T follicular helper cell (primary cell): Measurements from ENCODE around the gene CCR2.

Experiments
- DNase-seq: peaks from one replicate; pipeline ENCODE4 v3.0.0-alpha.2; 2020; ENCODE audit warnings: low read depth

The CCR2 gene

DNA sequence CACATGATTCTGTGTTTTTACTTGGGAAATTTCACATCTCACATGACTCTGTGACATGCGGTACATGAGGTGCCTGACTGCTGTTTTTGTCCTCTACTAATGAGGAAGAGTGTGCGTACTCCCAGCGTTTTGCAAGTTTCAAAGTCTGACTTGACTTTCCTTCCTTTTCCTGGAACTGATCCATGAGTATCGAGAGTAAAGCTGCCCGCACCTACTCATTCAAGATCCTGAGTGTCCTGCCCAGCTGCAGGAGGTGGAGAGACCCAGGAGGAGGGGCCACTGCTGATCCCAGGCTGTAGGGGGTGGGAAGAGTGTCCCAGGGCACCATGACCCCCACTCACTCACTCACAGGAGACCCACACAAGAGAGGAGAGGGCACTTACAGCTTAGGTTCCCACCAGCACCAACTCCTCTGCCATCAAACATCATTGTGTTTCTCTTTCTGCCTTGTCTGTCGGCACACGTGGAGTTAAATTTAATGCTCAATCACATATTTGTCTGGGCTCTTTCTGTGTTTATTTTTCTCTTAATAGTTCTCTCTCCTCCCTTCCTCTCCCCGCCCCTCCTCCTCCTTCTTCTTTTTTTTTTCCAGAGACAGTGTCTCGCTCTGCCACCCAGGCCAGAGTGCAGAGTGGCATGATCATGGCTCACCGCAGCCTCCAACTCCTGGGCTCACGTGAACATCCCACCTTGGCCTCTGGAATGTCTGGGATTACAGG is 51.5 kb downstream of the CCR2 start:
- DNase-seq, result no peak

- DNase-seq, result no peak
Observed at GRCh38 chr3:46406443-46406787, 52.5 kb downstream of the CCR2 start.

DNA sequence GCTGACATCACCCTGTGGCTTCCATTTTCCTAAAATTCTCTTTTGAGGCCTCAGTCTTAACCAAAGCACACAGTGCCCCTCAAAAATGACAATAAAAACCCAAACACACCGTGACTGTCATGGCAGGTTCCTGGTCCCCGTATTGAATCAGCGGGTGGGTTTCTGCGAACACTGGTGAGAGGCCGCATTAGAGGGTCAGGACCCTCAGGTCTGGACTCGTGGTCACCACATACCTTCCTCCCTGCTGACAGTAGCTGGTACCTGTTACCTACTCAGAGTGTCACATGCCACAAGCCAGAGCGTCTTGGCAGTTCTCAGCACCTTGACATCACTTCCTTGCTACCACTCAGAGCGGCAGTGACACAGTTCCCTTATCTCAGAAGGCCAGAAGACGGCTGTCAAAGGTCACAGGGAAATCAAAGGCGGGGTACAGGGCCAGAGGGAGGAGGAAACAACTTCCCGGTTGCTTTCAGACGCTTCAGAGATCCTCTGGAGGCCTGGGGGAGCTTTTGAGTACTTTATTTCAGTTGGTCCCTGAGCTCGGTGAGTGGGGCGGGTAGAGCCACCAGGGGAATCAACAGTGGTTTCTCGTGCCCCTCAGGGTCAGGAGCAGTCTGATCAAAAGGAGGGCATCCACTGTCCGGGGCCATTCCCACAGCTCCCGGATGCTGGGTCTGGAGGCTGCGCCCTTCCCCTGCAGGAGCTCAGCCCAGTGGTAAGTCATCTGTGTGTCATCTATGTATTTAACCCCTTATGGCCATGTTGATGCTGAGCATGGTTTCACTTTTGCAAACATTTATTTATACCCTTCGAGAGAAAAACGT is 53.1 kb downstream of the CCR2 start, which contains the start of the genes CCR5AS and CCRL2:
TSS of gene CCR5AS (minus strand) at position 279 of the 824 bp plus-strand sequence.
TSS of gene CCRL2 (plus strand) at position 472 of the 824 bp plus-strand sequence. CDS start 821 bp downstream, outside the sequence.
- no peak for DNase-seq

DNA sequence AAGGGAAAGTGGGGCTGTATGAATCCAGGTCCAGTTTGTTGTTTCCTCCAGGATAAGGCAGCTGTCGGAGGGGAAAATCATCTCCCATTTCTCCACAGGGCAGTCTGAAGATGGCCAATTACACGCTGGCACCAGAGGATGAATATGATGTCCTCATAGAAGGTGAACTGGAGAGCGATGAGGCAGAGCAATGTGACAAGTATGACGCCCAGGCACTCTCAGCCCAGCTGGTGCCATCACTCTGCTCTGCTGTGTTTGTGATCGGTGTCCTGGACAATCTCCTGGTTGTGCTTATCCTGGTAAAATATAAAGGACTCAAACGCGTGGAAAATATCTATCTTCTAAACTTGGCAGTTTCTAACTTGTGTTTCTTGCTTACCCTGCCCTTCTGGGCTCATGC is 54.1 kb downstream of the CCR2 start:
- DNase-seq, result no peak

GRCh38 chr3:46408853-46409252 is 54.9 kb downstream of the CCR2 start:
- DNase-seq, result no peak

GRCh38 chr3:46409739-46410489 is 56.0 kb downstream of the CCR2 start:
- no peak for DNase-seq
